ENCODE data around the gene OPCML. TPM values are rescaled to one million over a fixed set of nuclear protein-coding genes. Genes with fewer than 3 reads are reported as not detected.

The OPCML gene
- total and polyA plus RNA-seq, 2 donors (not counting 1 experiment from before 2014, with no cell fraction given), result 0.99 to 2.8 TPM

GRCh38 chr11:133160754-133161153, 371.5 kb downstream of the OPCML start:
- Histone ChIP-seq H3K79me2 (ENCODE audit: control insufficient read depth, insufficient read depth, low read length) (no peaks in the 10 kb centered on the region), H3K4me3 (replicated peaks in 1 of 4; ENCODE audit: control extremely low read depth in 1 of 4, insufficient read depth in 1 of 4, low read depth in 3 of 4, low read length in 4 of 4) (no peak overlapping the region), H2AFZ (ENCODE audit: low read length) (no peak overlapping the region), H3K4me1 (ENCODE audit: control insufficient read depth, extremely low read depth, insufficient read depth, low read length) (no peaks in the 10 kb centered on the region), H3K4me2 (ENCODE audit: extremely low read depth, insufficient read depth, low read length) (no peak overlapping the region), H3K27ac (ENCODE audit: insufficient read depth, low read length) (no peak overlapping the region), H3K9ac (ENCODE audit: insufficient read depth, low read length) (no peak overlapping the region), H3K9me3 (ENCODE audit: control insufficient read depth, insufficient read depth, low read depth, low read length) (no peaks in the 10 kb centered on the region), H3K27me3 (ENCODE audit: control insufficient read depth, insufficient read depth, low read length) (no peaks in the 10 kb centered on the region), H4K20me1 (ENCODE audit: control insufficient read depth, extremely low read depth, insufficient read depth, low read length) (no peaks in the 10 kb centered on the region), H3K36me3 (ENCODE audit: control insufficient read depth, insufficient read depth, low read length) (no peaks in the 10 kb centered on the region)
- TF ChIP-seq CTCF (conservative IDR thresholded peaks at IDR 0.05 in 1 of 2, IDR thresholded peaks at IDR 0.05 in 1 of 2; ENCODE audit: low read depth in 1 of 2, low read length in 2 of 2), result no peak
- no peak for DNase-seq (ENCODE audit: low read depth in 2 of 2)

DNA sequence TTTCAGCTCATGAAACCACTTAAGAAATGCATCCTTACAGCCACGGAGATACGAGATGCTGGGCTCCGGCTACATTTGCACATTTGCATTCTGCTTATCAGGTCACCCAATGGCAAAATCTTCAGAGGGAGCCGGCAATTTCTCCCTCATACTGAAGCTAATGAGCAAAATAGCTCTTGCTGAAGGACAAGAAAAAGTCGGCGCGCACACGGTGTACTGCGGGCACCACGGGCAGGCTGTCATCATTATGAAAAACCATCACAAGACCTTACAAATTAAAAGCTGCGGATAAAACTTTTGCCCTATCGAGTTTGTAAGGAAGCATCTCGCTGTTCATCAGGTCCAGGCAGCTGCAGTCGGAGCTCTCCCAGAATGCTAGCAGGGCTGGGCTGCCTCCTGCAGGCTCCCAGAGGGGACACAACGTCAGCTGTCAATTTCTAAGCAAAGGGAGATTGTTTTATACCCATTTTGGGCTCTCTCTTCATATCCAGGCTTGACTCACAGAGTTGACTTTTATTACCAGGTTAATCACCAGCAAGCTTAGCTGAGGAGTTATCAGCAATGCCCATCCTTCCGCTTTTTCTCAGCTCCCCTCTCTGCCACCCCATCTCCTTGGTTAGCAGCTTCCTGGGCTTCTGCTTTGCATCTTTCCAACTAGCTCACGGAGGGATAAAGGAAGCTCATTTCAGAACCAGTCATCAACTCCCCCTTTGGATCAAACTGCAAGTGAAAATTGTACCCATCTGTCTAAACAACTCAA, 375.1 kb downstream of the OPCML start:
- no peak overlapping the region for H3K27ac ChIP-seq (ENCODE audit: insufficient read depth, low read length)
- H3K9me3 ChIP-seq (ENCODE audit: control insufficient read depth, insufficient read depth, low read depth, low read length), result no peaks in the 10 kb centered on the region
- no peak for DNase-seq (ENCODE audit: low read depth in 2 of 2)
- no peak overlapping the region for H3K4me3 ChIP-seq (replicated peaks in 1 of 4; ENCODE audit: control extremely low read depth in 1 of 4, insufficient read depth in 1 of 4, low read depth in 3 of 4, low read length in 4 of 4)
- H4K20me1 ChIP-seq (ENCODE audit: control insufficient read depth, extremely low read depth, insufficient read depth, low read length), result no peaks in the 10 kb centered on the region
- no peaks in the 10 kb centered on the region for H3K4me1 ChIP-seq (ENCODE audit: control insufficient read depth, extremely low read depth, insufficient read depth, low read length)
- TF ChIP-seq CTCF (conservative IDR thresholded peaks at IDR 0.05 in 1 of 2, IDR thresholded peaks at IDR 0.05 in 1 of 2; ENCODE audit: low read depth in 1 of 2, low read length in 2 of 2), result no peak
- no peak for TF ChIP-seq EZH2 (IDR thresholded peaks at IDR 0.05; ENCODE audit: low read length, missing control alignments)
- no peaks in the 10 kb centered on the region for H3K36me3 ChIP-seq (ENCODE audit: control insufficient read depth, insufficient read depth, low read length)
- no peaks in the 10 kb centered on the region for H3K79me2 ChIP-seq (ENCODE audit: control insufficient read depth, insufficient read depth, low read length)
- H3K9ac ChIP-seq (ENCODE audit: insufficient read depth, low read length), result no peak overlapping the region
- no peak overlapping the region for H2AFZ ChIP-seq (ENCODE audit: low read length)
- H3K4me2 ChIP-seq (ENCODE audit: extremely low read depth, insufficient read depth, low read length), result no peak overlapping the region
- no peaks in the 10 kb centered on the region for H3K27me3 ChIP-seq (ENCODE audit: control insufficient read depth, insufficient read depth, low read length)

DNA sequence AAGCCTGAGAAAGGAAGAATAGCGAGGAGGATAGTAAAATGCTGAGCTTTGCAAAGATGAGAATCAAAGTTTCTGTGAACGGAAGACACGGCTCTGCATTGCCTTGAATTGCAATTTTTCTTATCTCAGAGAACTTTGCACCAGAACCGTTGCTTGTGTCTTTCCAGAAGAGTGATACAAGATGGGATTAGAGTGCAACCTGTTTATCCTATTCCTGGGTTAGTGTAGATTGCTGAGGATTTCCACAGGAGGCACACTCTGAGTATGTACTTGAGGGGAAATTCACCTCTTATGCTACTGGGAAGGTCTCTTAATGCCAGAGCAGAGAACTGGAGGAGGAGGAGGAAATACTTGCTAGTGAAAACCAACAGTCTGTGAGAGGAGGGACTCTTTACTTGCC, 377.5 kb downstream of the OPCML start:
- TF ChIP-seq EZH2 (IDR thresholded peaks at IDR 0.05; ENCODE audit: low read length, missing control alignments) (no peak), CTCF (conservative IDR thresholded peaks at IDR 0.05 in 1 of 2, IDR thresholded peaks at IDR 0.05 in 1 of 2; ENCODE audit: low read depth in 1 of 2, low read length in 2 of 2) (no peak)
- H3K79me2 ChIP-seq (ENCODE audit: control insufficient read depth, insufficient read depth, low read length), result no peaks in the 10 kb centered on the region
- no peak overlapping the region for H2AFZ ChIP-seq (ENCODE audit: low read length)
- no peaks in the 10 kb centered on the region for H3K9me3 ChIP-seq (ENCODE audit: control insufficient read depth, insufficient read depth, low read depth, low read length)
- H3K27ac ChIP-seq (ENCODE audit: insufficient read depth, low read length), result no peak overlapping the region
- H3K36me3 ChIP-seq (ENCODE audit: control insufficient read depth, insufficient read depth, low read length), result no peaks in the 10 kb centered on the region
- H3K4me1 ChIP-seq (ENCODE audit: control insufficient read depth, extremely low read depth, insufficient read depth, low read length), result no peaks in the 10 kb centered on the region
- H3K27me3 ChIP-seq (ENCODE audit: control insufficient read depth, insufficient read depth, low read length), result no peaks in the 10 kb centered on the region
- no peak overlapping the region for H3K4me3 ChIP-seq (replicated peaks in 1 of 4; ENCODE audit: control extremely low read depth in 1 of 4, insufficient read depth in 1 of 4, low read depth in 3 of 4, low read length in 4 of 4)
- H4K20me1 ChIP-seq (ENCODE audit: control insufficient read depth, extremely low read depth, insufficient read depth, low read length), result no peaks in the 10 kb centered on the region
- no peak for DNase-seq (ENCODE audit: low read depth in 2 of 2)
- no peak overlapping the region for H3K9ac ChIP-seq (ENCODE audit: insufficient read depth, low read length)
- H3K4me2 ChIP-seq (ENCODE audit: extremely low read depth, insufficient read depth, low read length), result no peak overlapping the region
